ENCODE measurements around the gene PLCL1. TPM values are rescaled to one million over a fixed set of nuclear protein-coding genes. Genes with fewer than 3 reads are reported as not detected.
A peak's percentile ranks its signal among the peaks of the same experiment; 100 is the strongest.

The PLCL1 gene
- total RNA-seq, 1 donor from 2014 or later: 78.6 TPM

DNA sequence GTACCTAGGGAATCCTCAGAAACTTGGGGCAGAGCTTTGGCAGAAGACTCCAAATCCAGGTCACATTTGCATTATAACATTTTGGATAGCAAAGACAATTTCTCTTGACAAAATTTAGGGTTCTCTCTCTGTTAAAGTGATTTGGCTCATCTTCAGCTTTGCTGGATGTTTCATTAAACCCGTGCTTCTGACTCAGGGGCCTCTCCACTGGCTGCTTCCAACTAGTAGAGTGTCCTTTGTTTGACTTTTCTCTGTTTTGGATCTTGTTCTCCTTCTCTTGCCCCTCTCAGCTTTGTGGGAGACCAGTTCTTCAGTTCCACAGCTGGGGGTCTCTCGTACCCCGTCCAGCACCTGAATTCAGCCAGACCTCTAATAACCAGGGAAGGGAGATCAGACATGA lies 145.6 kb downstream of the PLCL1 start:
- H3K4me1 ChIP-seq: peaks cover 94% of the 10 kb centered on the region
- H3K36me3 ChIP-seq: no peaks in the 10 kb centered on the region
- intact Hi-C loops (cut with micrococcal nuclease): no loop called here
- DNase-seq: no peak
- no peaks in the 10 kb centered on the region for H3K27me3 ChIP-seq (ENCODE audit: low read depth)
- no peaks in the 10 kb centered on the region for H3K9me3 ChIP-seq (replicated peaks)
- H3K4me3 ChIP-seq: no peak overlapping the region
- TF ChIP-seq CTCF (IDR thresholded peaks at IDR 0.05; ENCODE audit: borderline replicate concordance): no peak
- H3K27ac ChIP-seq (replicated peaks): peak overlapping the region; percentile 64

- intact Hi-C loops (cut with micrococcal nuclease): no loop called here
- Histone ChIP-seq H3K4me3 (no peak overlapping the region), H3K9me3 (replicated peaks) (peaks cover 5% of the 10 kb centered on the region), H3K27ac (replicated peaks) (peak overlapping the region; percentile 64), H3K4me1 (peaks cover 94% of the 10 kb centered on the region), H3K36me3 (no peaks in the 10 kb centered on the region), H3K27me3 (ENCODE audit: low read depth) (no peaks in the 10 kb centered on the region)
- TF ChIP-seq CTCF (IDR thresholded peaks at IDR 0.05; ENCODE audit: borderline replicate concordance): no peak
- no peak for DNase-seq
Observed at GRCh38 chr2:197950724-197951123, 146.3 kb downstream of the PLCL1 start.

DNA sequence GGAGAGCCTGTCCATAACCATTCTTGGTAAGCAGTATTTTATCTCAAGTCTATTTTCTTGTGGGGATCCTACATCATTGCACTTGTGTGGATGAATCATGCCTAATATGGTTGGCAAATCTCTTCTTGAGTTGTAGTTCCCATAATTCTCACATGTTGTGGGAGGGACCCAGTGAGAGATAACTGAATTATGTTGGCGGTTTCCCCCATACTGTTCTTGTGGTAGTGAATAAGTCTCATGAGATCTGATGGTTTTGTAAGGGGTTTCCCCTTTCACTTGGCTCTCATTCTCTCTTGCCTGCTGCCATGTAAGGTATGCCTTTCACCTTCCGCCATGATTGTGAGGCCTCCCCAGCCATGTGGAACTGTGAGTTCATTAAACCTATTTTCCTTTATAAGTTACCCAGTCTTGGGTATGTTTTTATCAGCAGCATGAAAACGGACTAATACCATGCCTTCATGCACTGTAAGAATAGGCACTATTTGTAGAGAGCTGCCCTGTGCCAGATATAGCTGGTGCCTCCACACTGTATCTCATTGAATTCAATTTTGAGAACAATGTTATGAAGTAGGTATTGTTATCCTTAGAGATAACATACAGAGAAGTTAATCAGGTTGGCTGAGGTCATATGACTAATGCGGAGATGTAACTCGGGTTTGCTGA lies 148.3 kb downstream of the PLCL1 start:
- H3K9me3 ChIP-seq (replicated peaks): peaks cover 9% of the 10 kb centered on the region
- no peaks in the 10 kb centered on the region for H3K36me3 ChIP-seq
- DNase-seq: no peak
- H3K4me3 ChIP-seq: no peak overlapping the region
- peak overlapping the region; percentile 64 for H3K27ac ChIP-seq (replicated peaks)
- intact Hi-C loops (cut with micrococcal nuclease): no loop called here
- H3K27me3 ChIP-seq (ENCODE audit: low read depth): no peaks in the 10 kb centered on the region
- peaks cover 82% of the 10 kb centered on the region for H3K4me1 ChIP-seq
- no peak for TF ChIP-seq CTCF (IDR thresholded peaks at IDR 0.05; ENCODE audit: borderline replicate concordance)

GRCh38 chr2:197954328-197954727 lies 149.9 kb downstream of the PLCL1 start:
- no peak for DNase-seq
- Histone ChIP-seq H3K27ac (replicated peaks) (peak overlapping the region; percentile 41), H3K4me3 (no peak overlapping the region), H3K27me3 (ENCODE audit: low read depth) (no peaks in the 10 kb centered on the region), H3K9me3 (replicated peaks) (peaks cover 9% of the 10 kb centered on the region), H3K4me1 (peaks cover 79% of the 10 kb centered on the region), H3K36me3 (no peaks in the 10 kb centered on the region)
- intact Hi-C loops (cut with micrococcal nuclease): no loop called here
- TF ChIP-seq CTCF (IDR thresholded peaks at IDR 0.05; ENCODE audit: borderline replicate concordance): no peak

GRCh38 chr2:197958592-197959150 lies 154.3 kb downstream of the PLCL1 start:
- peaks cover 77% of the 10 kb centered on the region for H3K4me1 ChIP-seq
- H3K9me3 ChIP-seq (replicated peaks): peaks cover 12% of the 10 kb centered on the region
- intact Hi-C loops (cut with micrococcal nuclease): no loop called here
- peak overlapping the region; percentile 64 for H3K27ac ChIP-seq (replicated peaks)
- H3K27me3 ChIP-seq (ENCODE audit: low read depth): no peaks in the 10 kb centered on the region
- no peak for TF ChIP-seq CTCF (IDR thresholded peaks at IDR 0.05; ENCODE audit: borderline replicate concordance)
- H3K36me3 ChIP-seq: no peaks in the 10 kb centered on the region
- DNase-seq: no peak
- no peak overlapping the region for H3K4me3 ChIP-seq

Data from left ventricle myocardium inferior (tissue), 1 donor.